ENCODE data around the gene NPAS3. TPM values are rescaled to one million over a fixed set of nuclear protein-coding genes. Genes with fewer than 3 reads are reported as not detected.

Gene NPAS3
- total RNA-seq, 1 donor from 2014 or later, result not detected

DNA sequence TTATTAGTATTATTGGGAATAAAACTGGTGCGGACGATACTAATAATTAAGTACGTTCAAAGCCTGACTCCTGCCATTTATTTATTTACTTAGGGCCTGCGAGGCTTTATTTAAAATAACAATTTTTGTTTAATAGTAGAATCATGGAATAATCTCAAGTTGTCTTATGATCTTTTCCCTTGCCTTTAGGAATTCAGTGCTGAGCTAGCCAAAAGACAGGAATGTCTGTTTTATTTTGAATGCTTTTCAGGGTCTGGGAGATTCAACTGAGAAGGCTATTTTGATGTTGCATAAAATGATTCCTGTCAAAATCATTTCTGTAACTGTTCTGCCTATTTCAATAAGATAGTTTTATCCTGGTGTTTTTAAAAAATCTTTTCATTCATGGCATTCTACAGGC, 522.4 kb downstream of the NPAS3 start:
- no peak overlapping the region for H3K9ac ChIP-seq
- no peak for TF ChIP-seq EZH2phosphoT487 (IDR thresholded peaks at IDR 0.05)
- TF ChIP-seq EZH2 (IDR thresholded peaks at IDR 0.05), result no peak
- TF ChIP-seq, protein P1, sequence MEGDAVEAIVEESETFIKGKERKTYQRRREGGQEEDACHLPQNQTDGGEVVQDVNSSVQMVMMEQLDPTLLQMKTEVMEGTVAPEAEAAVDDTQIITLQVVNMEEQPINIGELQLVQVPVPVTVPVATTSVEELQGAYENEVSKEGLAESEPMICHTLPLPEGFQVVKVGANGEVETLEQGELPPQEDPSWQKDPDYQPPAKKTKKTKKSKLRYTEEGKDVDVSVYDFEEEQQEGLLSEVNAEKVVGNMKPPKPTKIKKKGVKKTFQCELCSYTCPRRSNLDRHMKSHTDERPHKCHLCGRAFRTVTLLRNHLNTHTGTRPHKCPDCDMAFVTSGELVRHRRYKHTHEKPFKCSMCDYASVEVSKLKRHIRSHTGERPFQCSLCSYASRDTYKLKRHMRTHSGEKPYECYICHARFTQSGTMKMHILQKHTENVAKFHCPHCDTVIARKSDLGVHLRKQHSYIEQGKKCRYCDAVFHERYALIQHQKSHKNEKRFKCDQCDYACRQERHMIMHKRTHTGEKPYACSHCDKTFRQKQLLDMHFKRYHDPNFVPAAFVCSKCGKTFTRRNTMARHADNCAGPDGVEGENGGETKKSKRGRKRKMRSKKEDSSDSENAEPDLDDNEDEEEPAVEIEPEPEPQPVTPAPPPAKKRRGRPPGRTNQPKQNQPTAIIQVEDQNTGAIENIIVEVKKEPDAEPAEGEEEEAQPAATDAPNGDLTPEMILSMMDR (IDR thresholded peaks at IDR 0.05), result no peak
- no peak for DNase-seq (ENCODE audit: low spot score)
- no peak overlapping the region for H2AFZ ChIP-seq (replicated peaks)
- no peaks in the 10 kb centered on the region for H3K27me3 Mint-ChIP-seq (ENCODE audit: insufficient read depth, low read depth)
- peaks cover under 1% of the 10 kb centered on the region for H3K4me1 ChIP-seq
- no peaks in the 10 kb centered on the region for H4K20me1 ChIP-seq (ENCODE audit: low read depth)
- H3K4me2 ChIP-seq, result no peak overlapping the region
- H3K4me1 Mint-ChIP-seq, result peaks cover 2% of the 10 kb centered on the region
- no peaks in the 10 kb centered on the region for H3K9me3 Mint-ChIP-seq
- no peaks in the 10 kb centered on the region for H3K36me3 ChIP-seq
- H3K27me3 ChIP-seq, result no peaks in the 10 kb centered on the region
- no peak overlapping the region for H3K4me3 Mint-ChIP-seq
- no peak overlapping the region for H3K4me3 ChIP-seq
- no peaks in the 10 kb centered on the region for H3K36me3 Mint-ChIP-seq
- no peaks in the 10 kb centered on the region for H3F3A ChIP-seq (ENCODE audit: low read depth)
- H3K9me3 ChIP-seq (ENCODE audit: low read depth), result no peaks in the 10 kb centered on the region
- no peak overlapping the region for H3K27ac ChIP-seq
- no peaks in the 10 kb centered on the region for H3K79me2 ChIP-seq (ENCODE audit: low read depth)
- no peak overlapping the region for H3K27ac Mint-ChIP-seq

DNA sequence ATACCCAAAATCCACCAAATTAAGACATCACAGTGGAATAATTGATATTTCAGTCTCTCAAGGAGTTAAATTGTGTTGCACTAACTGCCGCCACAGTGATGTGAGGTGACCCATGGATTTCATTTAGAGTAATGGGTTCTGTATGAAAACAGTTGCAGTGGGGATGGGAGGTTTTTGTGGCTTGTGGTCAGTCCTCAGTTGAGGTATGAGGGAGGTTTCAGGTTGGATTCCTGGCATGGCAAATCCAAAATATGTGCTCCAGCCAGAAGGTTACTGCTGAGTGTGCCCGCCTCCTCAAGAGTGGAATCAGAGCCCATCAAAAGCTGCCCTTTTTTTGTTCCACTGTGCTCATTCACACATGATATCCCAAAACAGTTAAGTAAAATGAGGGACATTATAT, 525.1 kb downstream of the NPAS3 start:
- no peaks in the 10 kb centered on the region for H3K36me3 Mint-ChIP-seq
- Histone ChIP-seq H3F3A (ENCODE audit: low read depth) (no peaks in the 10 kb centered on the region), H3K36me3 (no peaks in the 10 kb centered on the region), H3K79me2 (ENCODE audit: low read depth) (no peaks in the 10 kb centered on the region), H3K9ac (no peak overlapping the region), H3K9me3 (ENCODE audit: low read depth) (no peaks in the 10 kb centered on the region), H3K4me3 (no peak overlapping the region), H3K4me1 (peaks cover 6% of the 10 kb centered on the region), H3K27ac (no peak overlapping the region), H4K20me1 (ENCODE audit: low read depth) (no peaks in the 10 kb centered on the region), H3K27me3 (no peaks in the 10 kb centered on the region), H2AFZ (replicated peaks) (no peak overlapping the region), H3K4me2 (no peak overlapping the region)
- peaks cover 6% of the 10 kb centered on the region for H3K4me1 Mint-ChIP-seq
- TF ChIP-seq EZH2phosphoT487 (IDR thresholded peaks at IDR 0.05), result no peak
- H3K4me3 Mint-ChIP-seq, result no peak overlapping the region
- H3K9me3 Mint-ChIP-seq, result no peaks in the 10 kb centered on the region
- no peak overlapping the region for H3K27ac Mint-ChIP-seq
- no peak for DNase-seq (ENCODE audit: low spot score)
- no peaks in the 10 kb centered on the region for H3K27me3 Mint-ChIP-seq (ENCODE audit: insufficient read depth, low read depth)

DNA sequence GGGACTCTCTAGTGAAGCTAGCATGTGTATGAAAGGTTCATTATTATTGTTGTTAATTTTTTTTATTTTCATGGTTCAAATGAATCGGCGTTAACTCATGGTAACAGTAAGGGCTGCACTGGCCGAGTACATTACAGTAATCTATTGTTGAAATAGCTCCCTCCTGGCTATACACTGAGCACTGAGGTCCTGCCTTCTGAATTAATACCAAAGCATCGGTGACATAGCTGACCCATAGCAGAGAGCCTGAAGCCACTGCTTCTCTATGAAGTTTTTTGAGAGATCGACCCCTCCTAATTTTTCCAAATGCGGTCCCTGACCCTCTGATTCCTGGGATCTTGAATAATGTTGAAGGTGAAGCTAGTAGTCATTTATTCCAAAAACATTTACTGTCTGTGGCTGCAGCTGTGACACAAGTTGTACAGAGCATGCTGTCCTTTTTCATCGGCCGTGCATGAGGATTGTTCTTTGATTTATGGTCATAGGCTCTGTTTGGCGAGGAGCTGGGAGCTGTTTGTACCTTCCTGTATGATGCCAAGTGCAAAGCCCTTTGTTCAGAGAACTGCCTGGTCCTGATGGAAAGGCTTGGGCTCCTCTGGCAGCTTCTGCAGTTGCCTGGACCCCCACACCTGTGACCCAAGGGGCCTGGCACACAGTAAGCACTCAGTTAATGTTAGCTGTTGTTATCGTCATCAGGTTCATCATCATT, 525.7 kb downstream of the NPAS3 start:
- Mint-ChIP-seq H3K27me3 (ENCODE audit: insufficient read depth, low read depth) (no peaks in the 10 kb centered on the region), H3K4me1 (peaks cover 6% of the 10 kb centered on the region), H3K4me3 (no peak overlapping the region), H3K27ac (no peak overlapping the region), H3K36me3 (no peaks in the 10 kb centered on the region), H3K9me3 (no peaks in the 10 kb centered on the region)
- H3K36me3 ChIP-seq, result no peaks in the 10 kb centered on the region
- H3K27ac ChIP-seq, result no peak overlapping the region
- no peak overlapping the region for H2AFZ ChIP-seq (replicated peaks)
- H3K79me2 ChIP-seq (ENCODE audit: low read depth), result no peaks in the 10 kb centered on the region
- H3K4me3 ChIP-seq, result no peak overlapping the region
- H3K4me1 ChIP-seq, result peaks cover 6% of the 10 kb centered on the region
- DNase-seq (ENCODE audit: low spot score), result no peak
- no peak for TF ChIP-seq EZH2phosphoT487 (IDR thresholded peaks at IDR 0.05)
- TF ChIP-seq, protein P1 (IDR thresholded peaks at IDR 0.05), result no peak
- no peak for TF ChIP-seq EZH2 (IDR thresholded peaks at IDR 0.05)
- H4K20me1 ChIP-seq (ENCODE audit: low read depth), result no peaks in the 10 kb centered on the region
- no peaks in the 10 kb centered on the region for H3F3A ChIP-seq (ENCODE audit: low read depth)
- H3K4me2 ChIP-seq, result no peak overlapping the region
- no peak overlapping the region for H3K9ac ChIP-seq
- no peaks in the 10 kb centered on the region for H3K27me3 ChIP-seq
- no peaks in the 10 kb centered on the region for H3K9me3 ChIP-seq (ENCODE audit: low read depth)
